SK-N-SH (cell line): ENCODE measurements around the gene JADE3. TPM values are rescaled to one million over a fixed set of nuclear protein-coding genes. Genes with fewer than 3 reads are reported as not detected.

Experiments
- CTCF ChIA-PET: fragments of 300-600, 350-600 bp; formaldehyde crosslinking; extraction: SDS; loops from one replicate; lab custom pipeline; 2021; lab: Yijun Ruan, JAX
- POLR2A ChIA-PET: fragments of 350-600 bp; sonication (Branson Sonifier 250); formaldehyde crosslinking; extraction: SDS; loops from one replicate; lab custom pipeline; 2020; ENCODE audit warnings: antibody characterized with exemption, inconsistent platforms; lab: Yijun Ruan, JAX
- DNase-seq: peaks from one replicate; pipeline ENCODE4 v3.0.0; 2012
- H2AFZ ChIP-seq: fragments of 200-600 bp; sonication (generic); 2 replicates; pipeline ENCODE4 v1.8.1; 2016; ENCODE audit warnings: antibody characterized with exemption, mild to moderate bottlenecking, low read depth
- H3F3A ChIP-seq: fragments of 200-600 bp; sonication (generic); replicated peaks from 2 replicates; pipeline ENCODE3; 2016; ENCODE audit warnings: antibody characterized with exemption, mild to moderate bottlenecking; ENCODE audit not compliant: insufficient read depth
- H3K27ac ChIP-seq, 2 experiments: fragments of 200-500 bp in 1 of 2; fragments of 200-600 bp in 1 of 2; sonication (Bioruptor generic) in 1 of 2; sonication (generic), shearing (Covaris generic) in 1 of 2; 2 replicates each; pipeline versions ENCODE4 v1.5.1 to v1.6.1; 2014 to 2016; ENCODE audit warnings: low read depth in 2 of 2, inconsistent platforms in 1 of 2, low read length in 1 of 2, mild to moderate bottlenecking in 1 of 2, mixed read lengths in 1 of 2
- H3K27me3 ChIP-seq: fragments of 200-600 bp; sonication (generic), shearing (Covaris generic); 2 replicates; pipeline ENCODE4 v1.6.1; 2016; ENCODE audit warnings: mixed run types; ENCODE audit not compliant: insufficient read depth
- H3K36me3 ChIP-seq, 2 experiments: fragments of 200-500 bp in 1 of 2; fragments of 200-600 bp in 1 of 2; sonication (Bioruptor generic) in 1 of 2; sonication (generic) in 1 of 2; replicated peaks in 1 of 2; 2 replicates each; pipeline versions ENCODE3 to v1.5.1; 2014 to 2016; ENCODE audit warnings: low read length in 1 of 2, mild to moderate bottlenecking in 1 of 2; ENCODE audit not compliant: insufficient read depth in 2 of 2, control insufficient read depth in 1 of 2
- H3K4me1 ChIP-seq, 2 experiments: fragments of 200-500 bp in 1 of 2; fragments of 200-600 bp in 1 of 2; sonication (Bioruptor generic) in 1 of 2; sonication (generic), shearing (Covaris generic) in 1 of 2; 2 replicates each; pipeline versions ENCODE4 v1.5.1 to v1.6.1; 2014 to 2016; ENCODE audit warnings: low read depth in 1 of 2, low read length in 1 of 2, mixed run types in 1 of 2; ENCODE audit not compliant: insufficient read depth in 2 of 2, control insufficient read depth in 1 of 2
- H3K4me2 ChIP-seq: fragments of 200-600 bp; sonication (generic), shearing (Covaris generic); 2 replicates; pipeline ENCODE4 v1.6.1; 2017; ENCODE audit warnings: mixed run types
- H3K4me3 ChIP-seq, 2 experiments: fragments of 200-500 bp in 1 of 2; fragments of 200-600 bp in 1 of 2; sonication (Bioruptor generic) in 1 of 2; sonication (generic), shearing (Covaris generic) in 1 of 2; 2 replicates each; pipeline versions ENCODE4 v1.5.1 to v1.8.1; 2014 to 2016; ENCODE audit warnings: low read depth in 2 of 2, inconsistent platforms in 1 of 2, low read length in 1 of 2, mild to moderate bottlenecking in 1 of 2, mixed read lengths in 1 of 2, moderate library complexity in 1 of 2
- H3K79me2 ChIP-seq: fragments of 200-600 bp; sonication (generic); 2 replicates; pipeline ENCODE4 v1.8.1; 2017; ENCODE audit warnings: mild to moderate bottlenecking; ENCODE audit not compliant: insufficient read depth
- H3K9ac ChIP-seq: fragments of 200-600 bp; sonication (generic); 2 replicates; pipeline ENCODE4 v1.6.1; 2017; ENCODE audit warnings: mixed run types
- H3K9me2 ChIP-seq: fragments of 200-600 bp; sonication (generic); 2 replicates; pipeline ENCODE4 v1.6.1; 2017; ENCODE audit warnings: mixed run types
- H3K9me3 ChIP-seq: fragments of 200-600 bp; sonication (generic); 2 replicates; pipeline ENCODE4 v1.6.1; 2017; ENCODE audit warnings: mixed run types, mild to moderate bottlenecking, moderate library complexity
- H4K20me1 ChIP-seq: fragments of 200-600 bp; sonication (generic); 2 replicates; pipeline ENCODE4 v1.6.1; 2017; ENCODE audit warnings: mild to moderate bottlenecking, mixed run types; ENCODE audit not compliant: insufficient read depth
- CTCF ChIP-seq: fragments of 200-600 bp; sonication (generic); IDR thresholded peaks from 2 replicates; pipeline ENCODE4 v1.6.1; 2017; ENCODE audit warnings: antibody characterized with exemption, mild to moderate bottlenecking, moderate library complexity
- EP300 ChIP-seq, 2 experiments: IDR thresholded peaks; 2 replicates each; pipeline versions ENCODE4 v1.4.0 to v1.6.1; 2012; ENCODE audit warnings: borderline replicate concordance in 1 of 2, low read depth in 1 of 2, low read length in 1 of 2
- FOSL2 ChIP-seq: IDR thresholded peaks from 2 replicates; pipeline ENCODE4 v1.4.0; 2012; ENCODE audit warnings: low read depth, mild to moderate bottlenecking, moderate library complexity, borderline replicate concordance
- FOXM1 ChIP-seq: IDR thresholded peaks from 2 replicates; pipeline ENCODE4 v1.4.0; 2012; ENCODE audit warnings: low read depth, mild to moderate bottlenecking
- GABPA ChIP-seq: IDR thresholded peaks from 2 replicates; pipeline ENCODE4 v1.4.0; 2012; ENCODE audit warnings: low read depth, mild to moderate bottlenecking
- GATA2 ChIP-seq: sonication (generic); formaldehyde crosslinking; IDR thresholded peaks from 2 replicates; pipeline ENCODE4 v1.5.0; 2020; ENCODE audit warnings: mild to moderate bottlenecking, missing genetic modification reagents
- MXI1 ChIP-seq: IDR thresholded peaks from 2 replicates; pipeline ENCODE4 v1.6.1; 2012; ENCODE audit warnings: mild to moderate bottlenecking, low read depth, low read length, improper control_type of control experiment
- NRF1 ChIP-seq: IDR thresholded peaks from 2 replicates; pipeline ENCODE4 v1.6.1; 2012; ENCODE audit warnings: low read depth, mild to moderate bottlenecking, low read length
- PBX3 ChIP-seq: IDR thresholded peaks from 2 replicates; pipeline ENCODE4; 2012
- POLR2AphosphoS5 ChIP-seq: IDR thresholded peaks from 2 replicates; pipeline ENCODE4 v1.6.1; 2012; ENCODE audit warnings: low read depth, low read length
- RCOR1 ChIP-seq: fragments of 150-350 bp; IDR thresholded peaks from 2 replicates; pipeline ENCODE4 v1.6.1; 2017; ENCODE audit warnings: antibody characterized with exemption, low read length
- RFX5 ChIP-seq: IDR thresholded peaks from 2 replicates; pipeline ENCODE4 v1.6.1; 2012; ENCODE audit warnings: mild to moderate bottlenecking, improper control_type of control experiment, low read length
- RXRA ChIP-seq: IDR thresholded peaks from 2 replicates; pipeline ENCODE4 v1.4.0; 2012; ENCODE audit warnings: low read depth, mild to moderate bottlenecking, borderline replicate concordance
- ZBTB33 ChIP-seq: IDR thresholded peaks from 2 replicates; pipeline ENCODE4 v1.4.0; 2012; ENCODE audit warnings: low read depth, borderline replicate concordance
- WGBS: methylation state at CpG from one replicate; pipeline ENCODE4 v1.1.6; 2017; ENCODE audit warnings: low lambda C conversion rate; 5-methylcytosine and 5-hydroxymethylcytosine counted together
- polyA plus RNA-seq, 3 experiments: library from polyadenylated mRNA; depleted of rRNA; stranded (reverse); fragments of >200 nt; gene quantifications; 2 replicates each; pipeline ENCODE4 v1.2.3, GENCODE V29; 2012

The JADE3 gene
- polyA plus RNA-seq, 1 of the 3 experiments (the other 2 are of a cell fraction) = 3.0 TPM

- Histone ChIP-seq H3K4me3 (no peak overlapping the region), H3K9ac (no peak overlapping the region), H3K4me1 (no peaks in the 10 kb centered on the region), H3K9me2 (no peaks in the 10 kb centered on the region), H3K27me3 (no peaks in the 10 kb centered on the region; the same call in none of the 2 replicates), H2AFZ (no peak overlapping the region), H3K79me2 (no peaks in the 10 kb centered on the region), H3K9me3 (no peaks in the 10 kb centered on the region), H3F3A (no peaks in the 10 kb centered on the region), H4K20me1 (no peaks in the 10 kb centered on the region), H3K27ac (no peak overlapping the region), H3K4me2 (no peak overlapping the region), H3K36me3 (no peaks in the 10 kb centered on the region)
- CTCF ChIA-PET = interaction anchor here (1.0 to 1.3 kb wide), 2 partner anchors 9 to 27 kb away, joined by 3 read pairs; no protein-coding TSS in a partner anchor
- no peak for TF ChIP-seq GABPA
- no peak for TF ChIP-seq FOSL2
- TF ChIP-seq RFX5 = no peak
- TF ChIP-seq GATA2 (CRISPR knock-in tag) = no peak
- no peak for TF ChIP-seq ZBTB33
- no peak for TF ChIP-seq FOXM1
- no peak for DNase-seq
- POLR2A ChIA-PET = no interaction called here
Observed at GRCh38 chrX:47068720-47069119, 156.5 kb downstream of the JADE3 start.

- no peaks in the 10 kb centered on the region for H4K20me1 ChIP-seq
- no peak within 1 kb of the TSS for H3K4me3 ChIP-seq
- H2AFZ ChIP-seq = no peak within 1 kb of the TSS
- no peak within 1 kb of the TSS for H3K4me2 ChIP-seq
- peaks cover 7% of the 10 kb centered on the region; the same call in 1 of the 2 replicates for H3K27me3 ChIP-seq
- WGBS = 60% methylated on average over 21 of the region's 59 CpGs
- no peaks in the 10 kb centered on the region for H3F3A ChIP-seq
- H3K27ac ChIP-seq = no peak within 1 kb of the TSS
- CTCF ChIA-PET = interaction anchor here (1.3 to 1.4 kb wide), 2 partner anchors 12 to 15 kb away, joined by 3 to 4 read pairs; no protein-coding TSS in a partner anchor
- TF ChIP-seq NRF1 = no peak
- TF ChIP-seq CTCF = no peak
- TF ChIP-seq MXI1 = no peak
- TF ChIP-seq RCOR1 = no peak
- no peak for TF ChIP-seq GATA2 (CRISPR knock-in tag)
- no peak for TF ChIP-seq RXRA
- TF ChIP-seq FOXM1 = no peak
- TF ChIP-seq PBX3 = no peak
- no peak for TF ChIP-seq EP300 (IDR thresholded peaks at IDR 0.05; ENCODE audit: borderline replicate concordance in 1 of 2, low read depth in 1 of 2, low read length in 1 of 2)
- TF ChIP-seq POLR2AphosphoS5 = no peak
- TF ChIP-seq, all 33 proteins: peak for 0
- H3K4me1 ChIP-seq = no peaks in the 10 kb centered on the region
- H3K9me2 ChIP-seq = no peaks in the 10 kb centered on the region
- peak; percentile 18 for DNase-seq
- H3K9me3 ChIP-seq = no peaks in the 10 kb centered on the region
- no peaks in the 10 kb centered on the region for H3K36me3 ChIP-seq
- POLR2A ChIA-PET = interaction anchor here (0.7 kb wide), 1 partner anchor 13 kb away, joined by 5 read pairs; no protein-coding TSS in a partner anchor
- no peaks in the 10 kb centered on the region for H3K79me2 ChIP-seq
- H3K9ac ChIP-seq = no peak within 1 kb of the TSS
Observed at GRCh38 chrX:47078129-47079043, 166.2 kb downstream of the JADE3 start, which contains the start of gene RGN. TSS of gene RGN (plus strand) at chrX:47078443. CDS start at chrX:47081145, 2,702 bp downstream.
